22Rv1 (cell line): ENCODE measurements around the gene RFX3.

Source experiments
- H3K27ac ChIP-seq: fragments of 450-650 bp; 2 replicates; pipeline ENCODE4 v1.5.1; 2017
- CTCF ChIP-seq: fragments of 450-650 bp; IDR thresholded peaks from 2 replicates; pipeline ENCODE4 v1.5.1; 2017; ENCODE audit warnings: mild to moderate bottlenecking
- ZFX ChIP-seq: fragments of 450-650 bp; IDR thresholded peaks from 2 replicates; pipeline ENCODE4 v1.6.1; 2017; ENCODE audit warnings: antibody characterized with exemption, borderline replicate concordance

The RFX3 gene

GRCh38 chr9:3410461-3410860, 115.3 kb downstream of the RFX3 start:
- no peak overlapping the region for H3K27ac ChIP-seq
- TF ChIP-seq ZFX, result no peak
- no peak for TF ChIP-seq CTCF

GRCh38 chr9:3409453-3409852, 116.3 kb downstream of the RFX3 start:
- no peak for TF ChIP-seq ZFX
- no peak for TF ChIP-seq CTCF

GRCh38 chr9:3403315-3403714, 122.5 kb downstream of the RFX3 start:
- TF ChIP-seq CTCF (no peak), ZFX (no peak)

More at GRCh38 chr9:3409453-3409852, 116.3 kb downstream of the RFX3 start:
- H3K27ac ChIP-seq, result no peak overlapping the region

GRCh38 chr9:3401221-3401954, 124.4 kb downstream of the RFX3 start:
- TF ChIP-seq ZFX (no peak), CTCF (no peak)
- H3K27ac ChIP-seq, result no peak overlapping the region

More at GRCh38 chr9:3403315-3403714, 122.5 kb downstream of the RFX3 start:
- no peak overlapping the region for H3K27ac ChIP-seq

GRCh38 chr9:3398232-3398648, 127.6 kb downstream of the RFX3 start:
- TF ChIP-seq CTCF (no peak), ZFX (no peak)
- H3K27ac ChIP-seq, result no peak overlapping the region

- TF ChIP-seq CTCF (no peak), ZFX (no peak)
- no peak overlapping the region for H3K27ac ChIP-seq
Observed at GRCh38 chr9:3397766-3398165, 128.0 kb downstream of the RFX3 start.

GRCh38 chr9:3391414-3391813, 134.4 kb downstream of the RFX3 start:
- TF ChIP-seq CTCF, result no peak
- no peak for TF ChIP-seq ZFX
- H3K27ac ChIP-seq, result no peak overlapping the region
